Psoas muscle (tissue), 8 donors: ENCODE data around the gene FNDC3B. TPM values are rescaled to one million over a fixed set of nuclear protein-coding genes. Genes with fewer than 3 reads are reported as not detected.

Source experiments
- ATAC-seq, 4 donors: fragments of 200-7000 bp; cut with Tn5 transposase; one replicate each; pipeline ENCODE4 v1.9.1; 2020; ENCODE audit warnings: moderate library complexity in 3 of 4, mild to moderate bottlenecking in 2 of 4
- DNase-seq, 2 donors: peaks; one replicate each; pipeline ENCODE4 v3.0.0-alpha.2; 2020
- H3K27ac ChIP-seq: fragments of 200-600 bp; one replicate; pipeline ENCODE4 v1.8.0; 2022
- H3K27me3 ChIP-seq, 3 donors: fragments of 200-600 bp in 1 of 3; one replicate each; pipeline versions ENCODE4 v1.6.1 to v1.8.0; 2013 to 2022; ENCODE audit warnings: low read length in 2 of 3, mild to moderate bottlenecking in 2 of 3, moderate library complexity in 1 of 3; ENCODE audit not compliant: insufficient read depth in 3 of 3
- H3K36me3 ChIP-seq, 2 donors: fragments of 200-600 bp in 1 of 2; one replicate each; pipeline versions ENCODE4 v1.6.1 to v1.8.0; 2013 to 2022; ENCODE audit warnings: low read depth in 1 of 2, mild to moderate bottlenecking in 1 of 2, moderate library complexity in 1 of 2; ENCODE audit not compliant: insufficient read depth in 1 of 2
- H3K4me1 ChIP-seq: fragments of 200-600 bp; one replicate; pipeline ENCODE4 v1.8.0; 2022
- H3K4me3 ChIP-seq: fragments of 200-600 bp; one replicate; pipeline ENCODE4 v1.8.0; 2022; ENCODE audit warnings: mild to moderate bottlenecking
- H3K9me3 ChIP-seq: fragments of 200-600 bp; one replicate; pipeline ENCODE4 v1.8.0; 2022
- WGBS, 3 donors: extraction: QIAGEN DNeasy Blood & Tissue Kit; methylation state at CpG; one replicate each; pipeline versions ENCODE4 v1.1.6 to v1.1.7; 2013; 5-methylcytosine and 5-hydroxymethylcytosine counted together
- intact Hi-C, 2 donors: fragments of 100-400 bp; cut with DNase I; formaldehyde crosslinking; loops; one replicate each; pipeline versions ENCODE4 v1.11.0 to v1.14.2; 2022
- polyA plus RNA-seq, 3 donors: library from polyadenylated mRNA; stranded (reverse); fragments of 200-250 nt; gene quantifications; one replicate each; pipeline ENCODE4 v1.2.3, GENCODE V29; 2013
- total RNA-seq, 4 donors: library from RNA; stranded (reverse); fragmentation: NEBNext Ultra II Directional in 2 of 4; extraction: Animal tissue kit (Norgen Biotek cat#: 25700) in 2 of 4; gene quantifications; one replicate each; pipeline versions ENCODE4 v1.2.1 to v1.2.4, GENCODE V29; 2021 to 2023
- TF ChIP-seq, protein P1 (sequence below): fragments of 200-600 bp; IDR thresholded peaks from one replicate; pipeline ENCODE4 v1.8.0; 2022; ENCODE audit warnings: antibody characterized with exemption
- donor health status: healthy with polysubstance abuse.
- donor health status: DM: no; HTN: no; CAD: no; lungs with moderate emphysema.
- donor health status: Bipolar disorder and iron deficiency.
- donor health status: healthy.
- donor health status: DM: yes; HTN: yes; CAD: no.
- donor health status: DM: no; HTN: no; CAD: no.
- donor health status: DM: no; HTN: no; CAD: no.
- donor health status: DM: yes; HTN: yes; CAD: no.

The FNDC3B gene
- total and polyA plus RNA-seq, 7 donors, result 12.4 to 133 (median 50.8) TPM

DNA sequence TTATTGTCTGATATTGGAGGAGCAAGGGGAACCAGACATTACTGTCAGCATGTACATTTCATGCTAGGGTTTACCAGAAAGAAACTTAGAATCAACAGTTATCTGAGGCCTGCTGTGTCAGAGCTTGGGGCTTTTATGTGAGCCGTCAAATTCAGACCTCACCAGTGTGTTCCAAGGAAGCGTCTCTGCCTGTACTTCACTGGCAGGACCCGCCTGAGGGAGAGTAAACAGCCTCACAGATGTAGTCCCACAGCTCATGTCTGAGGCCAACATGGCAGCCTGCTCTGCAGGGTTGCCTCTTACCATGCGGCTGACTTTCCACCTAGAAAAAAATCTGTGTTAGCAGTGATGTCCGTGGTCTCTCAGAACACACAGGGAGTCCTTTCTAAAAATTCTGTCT is 334.5 kb downstream of the FNDC3B start:
- no peaks in the 10 kb centered on the region for H3K27me3 ChIP-seq
- DNase-seq (no peak), ATAC-seq (no peak)
- no peaks in the 10 kb centered on the region for H3K9me3 ChIP-seq
- intact Hi-C loops, result no loop called here
- TF ChIP-seq, protein P1, sequence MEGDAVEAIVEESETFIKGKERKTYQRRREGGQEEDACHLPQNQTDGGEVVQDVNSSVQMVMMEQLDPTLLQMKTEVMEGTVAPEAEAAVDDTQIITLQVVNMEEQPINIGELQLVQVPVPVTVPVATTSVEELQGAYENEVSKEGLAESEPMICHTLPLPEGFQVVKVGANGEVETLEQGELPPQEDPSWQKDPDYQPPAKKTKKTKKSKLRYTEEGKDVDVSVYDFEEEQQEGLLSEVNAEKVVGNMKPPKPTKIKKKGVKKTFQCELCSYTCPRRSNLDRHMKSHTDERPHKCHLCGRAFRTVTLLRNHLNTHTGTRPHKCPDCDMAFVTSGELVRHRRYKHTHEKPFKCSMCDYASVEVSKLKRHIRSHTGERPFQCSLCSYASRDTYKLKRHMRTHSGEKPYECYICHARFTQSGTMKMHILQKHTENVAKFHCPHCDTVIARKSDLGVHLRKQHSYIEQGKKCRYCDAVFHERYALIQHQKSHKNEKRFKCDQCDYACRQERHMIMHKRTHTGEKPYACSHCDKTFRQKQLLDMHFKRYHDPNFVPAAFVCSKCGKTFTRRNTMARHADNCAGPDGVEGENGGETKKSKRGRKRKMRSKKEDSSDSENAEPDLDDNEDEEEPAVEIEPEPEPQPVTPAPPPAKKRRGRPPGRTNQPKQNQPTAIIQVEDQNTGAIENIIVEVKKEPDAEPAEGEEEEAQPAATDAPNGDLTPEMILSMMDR, result no peak
- peaks cover 27% of the 10 kb centered on the region for H3K4me1 ChIP-seq
- H3K36me3 ChIP-seq, result peaks cover 13 to 42% of the 10 kb centered on the region in 2 donors
- H3K4me3 ChIP-seq, result no peak overlapping the region
- 94 to 99% (median 95%) methylated on average over 5 of the region's 5 CpGs for WGBS, 3 donors
- H3K27ac ChIP-seq, result no peak overlapping the region

DNA sequence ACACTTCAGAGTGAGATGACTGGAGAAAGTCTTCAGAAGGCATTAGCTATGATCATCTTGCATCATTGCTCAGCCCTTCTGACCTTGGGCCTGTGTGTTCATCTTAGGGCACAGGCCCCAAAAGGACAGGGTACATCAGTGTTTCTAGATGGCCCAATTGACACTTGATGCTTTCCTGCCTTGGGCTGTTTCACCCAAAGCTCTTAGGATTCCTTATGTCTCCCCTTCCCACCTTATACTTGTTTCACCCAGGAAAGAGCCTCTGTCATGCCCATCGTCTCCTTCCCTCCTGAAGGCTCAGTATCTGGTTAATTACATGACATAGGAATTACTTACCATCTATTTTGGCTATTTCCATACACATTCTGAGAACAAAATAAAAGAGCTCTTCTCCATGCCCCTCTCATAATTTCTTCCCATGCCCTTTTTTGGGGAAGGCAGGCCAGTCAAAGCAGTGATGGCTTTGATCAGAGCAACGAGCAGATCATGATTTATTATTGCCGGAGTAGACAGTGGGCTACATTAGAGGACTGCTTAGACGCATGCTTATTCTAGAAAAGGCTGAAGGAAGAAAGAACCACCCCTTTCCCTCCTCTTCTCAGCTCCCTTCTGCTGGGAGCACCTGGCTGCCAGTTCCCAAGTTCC is 335.9 kb downstream of the FNDC3B start:
- intact Hi-C loops, result no loop called here
- TF ChIP-seq, protein P1, result no peak
- no peaks in the 10 kb centered on the region for H3K27me3 ChIP-seq
- 89 to 95% (median 89%) methylated on average over 4 of the region's 4 CpGs for whole genome bisulfite sequencing, 3 donors
- no peaks in the 10 kb centered on the region for H3K9me3 ChIP-seq
- H3K27ac ChIP-seq, result no peak overlapping the region
- H3K4me3 ChIP-seq, result no peak overlapping the region
- peaks cover 13 to 54% of the 10 kb centered on the region in 2 donors for H3K36me3 ChIP-seq
- ATAC-seq (no peak), DNase-seq (no peak)
- H3K4me1 ChIP-seq, result peaks cover 14% of the 10 kb centered on the region

DNA sequence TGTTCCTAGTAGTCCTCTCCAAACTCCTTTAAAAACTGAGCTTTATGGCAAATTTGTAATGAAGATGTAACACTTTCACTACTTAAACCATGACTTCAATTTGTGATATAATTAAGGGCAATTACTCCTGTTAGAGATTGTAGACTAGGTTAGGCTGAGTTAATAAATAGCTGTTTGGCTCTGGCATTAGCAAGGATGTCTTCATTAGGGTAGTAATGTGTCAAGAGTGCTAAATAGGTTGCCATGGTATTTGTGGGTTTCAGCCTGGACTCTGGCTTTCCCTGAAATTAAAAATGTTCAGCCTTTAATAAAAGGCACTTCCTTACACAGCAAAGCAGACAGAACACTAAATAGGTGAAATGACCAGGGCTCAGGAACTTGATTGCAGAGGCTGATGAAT is 337.0 kb downstream of the FNDC3B start:
- Histone ChIP-seq H3K4me3 (no peak overlapping the region), H3K27ac (no peak overlapping the region), H3K4me1 (peaks cover 3% of the 10 kb centered on the region), H3K36me3 (peaks cover 13 to 64% of the 10 kb centered on the region in 2 donors), H3K9me3 (no peaks in the 10 kb centered on the region), H3K27me3 (no peaks in the 10 kb centered on the region)
- TF ChIP-seq, protein P1, result no peak
- no peak for DNase-seq
- ATAC-seq, result no peak
- intact Hi-C loops, result no loop called here

DNA sequence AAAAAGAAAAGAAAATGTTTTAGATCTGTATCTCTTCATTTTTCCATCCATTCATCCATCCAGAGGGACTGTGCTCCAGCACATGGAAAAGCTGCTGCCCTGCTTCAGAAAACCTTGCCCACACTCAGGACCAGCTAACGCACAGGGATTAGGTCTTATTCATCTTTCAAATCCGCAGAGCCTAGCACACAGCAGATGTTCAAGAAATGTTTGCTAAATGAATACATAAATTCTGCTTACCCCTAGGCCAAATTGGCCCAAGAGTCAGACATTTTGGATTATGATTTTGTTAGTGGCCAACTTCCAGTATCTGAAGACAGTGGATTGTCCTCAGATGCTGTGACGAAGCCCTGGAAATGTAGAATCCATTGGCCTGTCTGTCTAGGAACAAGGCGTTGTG is 337.5 kb downstream of the FNDC3B start:
- no peak overlapping the region for H3K4me3 ChIP-seq
- DNase-seq (no peak), ATAC-seq (no peak)
- peaks cover 13 to 60% of the 10 kb centered on the region in 2 donors for H3K36me3 ChIP-seq
- no peak overlapping the region for H3K27ac ChIP-seq
- no peaks in the 10 kb centered on the region for H3K9me3 ChIP-seq
- no peaks in the 10 kb centered on the region for H3K4me1 ChIP-seq
- intact Hi-C loops, result no loop called here
- 65 to 80% (median 68%) methylated on average over 4 of the region's 4 CpGs for WGBS, 3 donors
- TF ChIP-seq, protein P1, result no peak
- H3K27me3 ChIP-seq, result no peaks in the 10 kb centered on the region

DNA sequence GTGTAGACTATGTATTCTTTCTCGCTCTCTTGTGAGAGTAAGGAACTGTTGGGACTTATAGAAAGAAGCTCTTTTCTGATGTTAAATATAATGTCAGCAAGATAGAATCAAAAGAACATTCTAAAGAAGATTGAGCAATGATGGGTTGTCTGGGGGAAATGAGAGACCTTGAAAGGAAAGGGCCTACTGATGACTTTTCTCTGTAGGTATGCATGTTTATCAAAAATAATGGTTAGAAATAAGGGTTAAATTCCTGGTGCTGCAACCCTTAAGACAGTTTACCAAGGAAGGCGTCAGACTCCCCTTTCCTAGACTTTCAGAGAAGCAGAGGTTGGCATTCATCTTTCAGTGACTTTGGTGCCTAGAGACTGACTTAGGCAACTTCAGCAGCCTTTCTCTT is 339.1 kb downstream of the FNDC3B start:
- WGBS, 3 donors, result 93 to 97% (median 97%) methylated on average over 2 of the region's 2 CpGs
- Histone ChIP-seq H3K27ac (no peak overlapping the region), H3K4me1 (no peaks in the 10 kb centered on the region), H3K9me3 (no peaks in the 10 kb centered on the region), H3K27me3 (no peaks in the 10 kb centered on the region), H3K4me3 (no peak overlapping the region), H3K36me3 (peaks cover 13 to 54% of the 10 kb centered on the region in 2 donors)
- TF ChIP-seq, protein P1, result no peak
- no peak for ATAC-seq
- intact Hi-C loops, result no loop called here
- DNase-seq, result no peak
